GM23338 (cell line): Measurements from ENCODE around the gene DNAH10.

Experiments
- CREB1 ChIP-seq: fragments of 250-450 bp; sonication (Bioruptor Pico); IDR thresholded peaks from 2 replicates; pipeline ENCODE4 v1.5.0; 2020; ENCODE audit warnings: low read depth, mild to moderate bottlenecking, moderate library complexity
- ETS1 ChIP-seq: IDR thresholded peaks from 2 replicates; pipeline ENCODE4 v1.6.1; 2016; ENCODE audit warnings: antibody characterized with exemption
- EZH2 ChIP-seq: fragments of 200-600 bp; sonication (generic); IDR thresholded peaks from one replicate; pipeline ENCODE4 v1.8.0; 2017; ENCODE audit warnings: antibody characterized with exemption, mild to moderate bottlenecking, low read depth; ENCODE audit not compliant: unreplicated experiment
- EZH2phosphoT487 ChIP-seq: fragments of 200-600 bp; sonication (generic); IDR thresholded peaks from one replicate; pipeline ENCODE4 v1.8.1; 2018; ENCODE audit warnings: antibody characterized with exemption; ENCODE audit not compliant: unreplicated experiment
- JUNB ChIP-seq: IDR thresholded peaks from one replicate; pipeline ENCODE4 v1.6.1; 2016; ENCODE audit warnings: antibody characterized with exemption; ENCODE audit not compliant: unreplicated experiment
- NANOG ChIP-seq: IDR thresholded peaks from 2 replicates; pipeline ENCODE4 v1.6.1; 2016; ENCODE audit warnings: antibody characterized with exemption, borderline replicate concordance
- POLR2AphosphoS5 ChIP-seq: IDR thresholded peaks from 2 replicates; pipeline ENCODE4 v1.6.1; 2016; ENCODE audit warnings: antibody characterized with exemption, low read depth
- STAT1 ChIP-seq: IDR thresholded peaks from one replicate; pipeline ENCODE4 v1.6.1; 2016; ENCODE audit warnings: antibody characterized with exemption; ENCODE audit not compliant: unreplicated experiment
- ZNF114 ChIP-seq: fragments of 250-450 bp; sonication (Bioruptor Pico); IDR thresholded peaks from 2 replicates; pipeline ENCODE4 v1.5.0; 2020; ENCODE audit warnings: mild to moderate bottlenecking, moderate library complexity
- ZNF331 ChIP-seq: fragments of 250-450 bp; sonication (Bioruptor Pico); IDR thresholded peaks from 2 replicates; pipeline ENCODE4 v1.5.0; 2020; ENCODE audit warnings: low read depth, mild to moderate bottlenecking, moderate library complexity
- TF ChIP-seq, protein P1 (sequence below), 2 experiments: fragments of 200-600 bp in 1 of 2; sonication (generic) in 1 of 2; conservative IDR thresholded peaks; 2 replicates each; pipeline versions ENCODE4 v1.5.1 to v1.6.1; 2016 to 2017; ENCODE audit warnings: antibody characterized with exemption in 2 of 2, low read depth in 2 of 2, mild to moderate bottlenecking in 2 of 2, moderate library complexity in 1 of 2
- TF ChIP-seq, protein P2 (sequence below): IDR thresholded peaks from one replicate; pipeline ENCODE4 v1.6.1; 2018; ENCODE audit warnings: antibody characterized with exemption; ENCODE audit not compliant: unreplicated experiment

DNA sequence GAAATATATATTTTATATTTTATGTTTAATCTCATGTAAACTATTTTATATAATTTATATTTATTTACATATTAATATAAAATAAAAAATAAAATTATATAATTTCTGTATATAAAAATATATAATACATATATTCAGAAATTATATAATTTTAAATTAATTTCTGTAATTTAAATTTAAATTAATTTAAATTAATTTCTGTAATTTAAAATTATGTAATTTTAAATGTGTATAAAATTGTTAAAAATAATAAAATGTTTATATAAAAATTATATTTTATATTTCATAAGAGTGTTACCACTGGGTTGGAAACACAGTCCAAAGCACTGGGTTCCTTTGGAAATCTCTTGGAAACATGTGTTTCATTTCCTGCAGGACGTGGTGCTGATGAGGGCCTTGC lies 94.6 kb downstream of the DNAH10 start:
- TF ChIP-seq EZH2phosphoT487 (no peak), ZNF114 (CRISPR knock-in tag) (no peak), EZH2 (no peak), POLR2AphosphoS5 (no peak), ETS1 (no peak), NANOG (no peak), JUNB (no peak), CREB1 (CRISPR knock-in tag) (no peak), STAT1 (no peak), ZNF331 (CRISPR knock-in tag) (no peak)
- TF ChIP-seq, protein P1, sequence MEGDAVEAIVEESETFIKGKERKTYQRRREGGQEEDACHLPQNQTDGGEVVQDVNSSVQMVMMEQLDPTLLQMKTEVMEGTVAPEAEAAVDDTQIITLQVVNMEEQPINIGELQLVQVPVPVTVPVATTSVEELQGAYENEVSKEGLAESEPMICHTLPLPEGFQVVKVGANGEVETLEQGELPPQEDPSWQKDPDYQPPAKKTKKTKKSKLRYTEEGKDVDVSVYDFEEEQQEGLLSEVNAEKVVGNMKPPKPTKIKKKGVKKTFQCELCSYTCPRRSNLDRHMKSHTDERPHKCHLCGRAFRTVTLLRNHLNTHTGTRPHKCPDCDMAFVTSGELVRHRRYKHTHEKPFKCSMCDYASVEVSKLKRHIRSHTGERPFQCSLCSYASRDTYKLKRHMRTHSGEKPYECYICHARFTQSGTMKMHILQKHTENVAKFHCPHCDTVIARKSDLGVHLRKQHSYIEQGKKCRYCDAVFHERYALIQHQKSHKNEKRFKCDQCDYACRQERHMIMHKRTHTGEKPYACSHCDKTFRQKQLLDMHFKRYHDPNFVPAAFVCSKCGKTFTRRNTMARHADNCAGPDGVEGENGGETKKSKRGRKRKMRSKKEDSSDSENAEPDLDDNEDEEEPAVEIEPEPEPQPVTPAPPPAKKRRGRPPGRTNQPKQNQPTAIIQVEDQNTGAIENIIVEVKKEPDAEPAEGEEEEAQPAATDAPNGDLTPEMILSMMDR (conservative IDR thresholded peaks at IDR 0.05; ENCODE audit: low read depth in 2 of 2): no peak
- TF ChIP-seq, protein P2, sequence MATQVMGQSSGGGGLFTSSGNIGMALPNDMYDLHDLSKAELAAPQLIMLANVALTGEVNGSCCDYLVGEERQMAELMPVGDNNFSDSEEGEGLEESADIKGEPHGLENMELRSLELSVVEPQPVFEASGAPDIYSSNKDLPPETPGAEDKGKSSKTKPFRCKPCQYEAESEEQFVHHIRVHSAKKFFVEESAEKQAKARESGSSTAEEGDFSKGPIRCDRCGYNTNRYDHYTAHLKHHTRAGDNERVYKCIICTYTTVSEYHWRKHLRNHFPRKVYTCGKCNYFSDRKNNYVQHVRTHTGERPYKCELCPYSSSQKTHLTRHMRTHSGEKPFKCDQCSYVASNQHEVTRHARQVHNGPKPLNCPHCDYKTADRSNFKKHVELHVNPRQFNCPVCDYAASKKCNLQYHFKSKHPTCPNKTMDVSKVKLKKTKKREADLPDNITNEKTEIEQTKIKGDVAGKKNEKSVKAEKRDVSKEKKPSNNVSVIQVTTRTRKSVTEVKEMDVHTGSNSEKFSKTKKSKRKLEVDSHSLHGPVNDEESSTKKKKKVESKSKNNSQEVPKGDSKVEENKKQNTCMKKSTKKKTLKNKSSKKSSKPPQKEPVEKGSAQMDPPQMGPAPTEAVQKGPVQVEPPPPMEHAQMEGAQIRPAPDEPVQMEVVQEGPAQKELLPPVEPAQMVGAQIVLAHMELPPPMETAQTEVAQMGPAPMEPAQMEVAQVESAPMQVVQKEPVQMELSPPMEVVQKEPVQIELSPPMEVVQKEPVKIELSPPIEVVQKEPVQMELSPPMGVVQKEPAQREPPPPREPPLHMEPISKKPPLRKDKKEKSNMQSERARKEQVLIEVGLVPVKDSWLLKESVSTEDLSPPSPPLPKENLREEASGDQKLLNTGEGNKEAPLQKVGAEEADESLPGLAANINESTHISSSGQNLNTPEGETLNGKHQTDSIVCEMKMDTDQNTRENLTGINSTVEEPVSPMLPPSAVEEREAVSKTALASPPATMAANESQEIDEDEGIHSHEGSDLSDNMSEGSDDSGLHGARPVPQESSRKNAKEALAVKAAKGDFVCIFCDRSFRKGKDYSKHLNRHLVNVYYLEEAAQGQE: no peak
